Peyer's patch (tissue), 4 donors: Measurements from ENCODE around the gene PIGT.

ENCODE experiments used
- POLR2A ChIP-seq, 2 donors: fragments of 450-650 bp; IDR thresholded peaks; one replicate each; pipeline ENCODE4 v1.5.1; 2017; ENCODE audit warnings: antibody characterized with exemption in 2 of 2, mild to moderate bottlenecking in 2 of 2, moderate library complexity in 2 of 2
- TF ChIP-seq, protein P1 (sequence below), 6 experiments: fragments of 450-650 bp in 4 of 6; fragments of 200-600 bp in 2 of 6; sonication (generic) in 1 of 6; IDR thresholded peaks; one replicate each; pipeline ENCODE4 v1.5.1; 2017 to 2019; ENCODE audit warnings: antibody characterized with exemption in 6 of 6, mild to moderate bottlenecking in 3 of 6, moderate library complexity in 1 of 6

DNA sequence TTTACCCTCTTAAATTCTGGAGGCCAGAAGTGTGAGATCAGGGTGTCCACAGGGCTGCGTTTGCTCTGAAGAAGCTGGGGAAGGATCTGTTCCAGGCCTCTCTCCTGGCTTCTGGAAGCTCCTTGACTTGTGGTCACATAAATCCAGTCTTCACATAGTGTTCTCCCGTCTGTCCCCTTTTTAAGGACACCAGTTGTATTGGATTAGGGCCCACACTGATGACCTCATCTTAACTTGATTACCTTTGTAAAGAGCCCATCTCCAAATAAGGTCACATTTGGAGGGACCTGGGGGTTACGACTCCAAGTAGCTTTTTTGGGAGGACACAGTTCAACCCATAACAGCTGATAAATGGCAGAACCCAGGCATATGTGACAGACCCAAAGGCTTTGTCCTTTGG lies 33.6 kb downstream of the PIGT start:
- TF ChIP-seq, protein P1, sequence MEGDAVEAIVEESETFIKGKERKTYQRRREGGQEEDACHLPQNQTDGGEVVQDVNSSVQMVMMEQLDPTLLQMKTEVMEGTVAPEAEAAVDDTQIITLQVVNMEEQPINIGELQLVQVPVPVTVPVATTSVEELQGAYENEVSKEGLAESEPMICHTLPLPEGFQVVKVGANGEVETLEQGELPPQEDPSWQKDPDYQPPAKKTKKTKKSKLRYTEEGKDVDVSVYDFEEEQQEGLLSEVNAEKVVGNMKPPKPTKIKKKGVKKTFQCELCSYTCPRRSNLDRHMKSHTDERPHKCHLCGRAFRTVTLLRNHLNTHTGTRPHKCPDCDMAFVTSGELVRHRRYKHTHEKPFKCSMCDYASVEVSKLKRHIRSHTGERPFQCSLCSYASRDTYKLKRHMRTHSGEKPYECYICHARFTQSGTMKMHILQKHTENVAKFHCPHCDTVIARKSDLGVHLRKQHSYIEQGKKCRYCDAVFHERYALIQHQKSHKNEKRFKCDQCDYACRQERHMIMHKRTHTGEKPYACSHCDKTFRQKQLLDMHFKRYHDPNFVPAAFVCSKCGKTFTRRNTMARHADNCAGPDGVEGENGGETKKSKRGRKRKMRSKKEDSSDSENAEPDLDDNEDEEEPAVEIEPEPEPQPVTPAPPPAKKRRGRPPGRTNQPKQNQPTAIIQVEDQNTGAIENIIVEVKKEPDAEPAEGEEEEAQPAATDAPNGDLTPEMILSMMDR (IDR thresholded peaks at IDR 0.05): no peak
- no peak for TF ChIP-seq POLR2A (IDR thresholded peaks at IDR 0.05)
